Stimulated activated CD8-positive, alpha-beta memory T cell treated with anti-CD3 and anti-CD28 coated beads, Interleukin-7, amount 100 ng/mL, for 24 hours (primary cell): ENCODE data around the gene SPDEF.

Source experiments
- DNase-seq: peaks from one replicate; pipeline ENCODE4 v3.0.0-alpha.2; 2020; ENCODE audit warnings: low read depth

Gene SPDEF

DNA sequence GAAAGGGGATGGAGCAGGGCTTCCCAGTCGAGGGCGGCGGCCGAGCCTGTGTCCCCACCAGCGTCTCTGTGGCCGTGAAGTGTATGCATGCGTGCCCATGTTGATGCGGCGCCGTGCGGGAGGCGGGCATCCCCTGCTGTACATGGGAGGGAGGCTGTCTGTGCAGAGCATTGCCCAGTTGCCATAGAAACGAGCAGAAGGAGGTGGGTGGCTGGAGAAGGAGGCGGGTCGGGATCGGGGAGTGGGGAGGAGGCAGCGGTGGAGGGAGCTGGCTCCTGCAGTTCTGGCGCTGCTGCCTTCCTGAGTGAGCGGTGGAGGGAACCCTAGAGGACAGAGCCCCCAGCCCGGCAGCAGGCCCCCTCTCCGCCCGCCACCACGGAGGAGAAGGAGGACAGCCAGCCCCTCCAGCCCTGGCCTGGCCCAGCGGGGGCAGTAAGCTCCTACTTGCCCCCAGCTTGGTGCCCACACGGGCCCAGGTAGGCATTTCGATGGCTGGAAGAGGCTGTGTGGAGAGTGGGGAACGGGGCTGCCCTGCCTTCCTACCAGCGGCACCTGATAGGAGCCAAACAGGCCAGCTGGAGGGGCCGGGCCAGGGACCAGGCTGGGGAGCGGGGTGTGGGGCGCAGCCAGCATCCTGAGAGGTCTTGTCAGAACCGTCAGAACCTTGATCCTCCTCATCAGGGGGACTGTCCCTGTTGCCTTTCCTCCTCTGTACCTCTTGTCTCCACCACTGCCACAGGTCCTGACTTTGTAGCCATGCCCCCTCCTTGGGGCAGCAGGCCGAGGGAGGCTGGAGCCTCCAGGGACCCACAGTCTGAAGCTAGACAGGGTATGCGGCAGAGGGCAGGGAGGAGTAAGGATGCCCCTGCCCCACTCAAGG is 41.3 kb downstream of the SPDEF start:
- no peak for DNase-seq

DNA sequence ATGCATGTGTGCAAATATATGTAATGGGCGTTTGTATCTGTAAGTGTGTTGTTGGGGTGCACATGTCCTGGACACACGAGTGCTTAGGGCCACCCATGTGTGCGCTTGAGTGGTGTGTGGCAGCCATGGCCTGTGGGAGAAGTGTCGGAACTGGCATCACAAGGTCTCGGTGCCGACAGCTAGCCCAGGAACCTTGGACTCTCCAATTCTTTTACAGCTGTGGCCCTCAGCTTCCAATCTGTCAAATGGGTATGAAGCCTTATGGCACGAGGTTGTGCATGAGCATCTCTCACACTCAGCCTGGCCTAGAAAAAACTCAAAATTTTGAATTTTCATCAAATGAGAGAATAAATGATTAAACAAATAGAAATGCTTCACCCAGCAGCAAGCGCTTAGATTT is 42.0 kb downstream of the SPDEF start:
- no peak for DNase-seq

DNA sequence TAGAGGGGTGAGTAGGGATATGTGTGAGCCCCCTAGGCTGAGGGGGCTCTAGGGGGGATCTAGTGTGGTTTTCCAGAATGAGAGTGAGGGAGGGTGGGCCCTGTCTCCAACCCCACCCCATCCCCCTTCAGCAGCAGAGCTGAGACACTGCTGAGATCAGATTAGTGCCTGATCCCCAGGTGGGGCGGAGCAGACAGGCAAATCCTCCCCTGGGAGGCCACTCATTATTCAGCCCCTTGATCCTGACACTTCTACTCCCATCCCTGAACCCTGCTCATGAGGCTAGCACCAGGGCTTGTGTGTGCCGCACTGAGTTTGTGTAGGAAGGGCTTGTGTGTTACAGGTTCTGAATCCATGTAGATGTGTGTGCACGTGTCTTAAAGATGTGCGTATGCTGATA is 42.5 kb downstream of the SPDEF start:
- no peak for DNase-seq

DNA sequence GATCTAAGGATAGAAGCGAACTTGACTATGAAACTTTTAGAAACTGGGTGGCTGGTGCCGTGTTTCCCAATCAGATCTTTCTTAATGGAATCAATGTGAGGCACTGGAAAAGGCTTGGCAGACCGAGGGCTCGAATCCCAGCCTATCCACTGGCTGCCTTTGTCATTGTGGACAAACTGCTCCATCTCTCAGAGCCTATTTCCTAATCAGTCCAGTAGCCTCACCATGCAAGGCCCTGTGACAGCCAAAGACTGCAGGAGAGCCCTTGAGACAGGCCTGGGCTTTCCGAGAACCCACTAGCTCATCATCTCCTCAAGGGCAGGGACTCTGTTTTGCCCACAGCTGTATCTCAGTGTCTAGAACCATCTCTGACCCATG is 43.4 kb downstream of the SPDEF start:
- no peak for DNase-seq

- DNase-seq: no peak
Measured at GRCh38 chr6:34511915-34512737, 44.0 kb downstream of the SPDEF start.

DNA sequence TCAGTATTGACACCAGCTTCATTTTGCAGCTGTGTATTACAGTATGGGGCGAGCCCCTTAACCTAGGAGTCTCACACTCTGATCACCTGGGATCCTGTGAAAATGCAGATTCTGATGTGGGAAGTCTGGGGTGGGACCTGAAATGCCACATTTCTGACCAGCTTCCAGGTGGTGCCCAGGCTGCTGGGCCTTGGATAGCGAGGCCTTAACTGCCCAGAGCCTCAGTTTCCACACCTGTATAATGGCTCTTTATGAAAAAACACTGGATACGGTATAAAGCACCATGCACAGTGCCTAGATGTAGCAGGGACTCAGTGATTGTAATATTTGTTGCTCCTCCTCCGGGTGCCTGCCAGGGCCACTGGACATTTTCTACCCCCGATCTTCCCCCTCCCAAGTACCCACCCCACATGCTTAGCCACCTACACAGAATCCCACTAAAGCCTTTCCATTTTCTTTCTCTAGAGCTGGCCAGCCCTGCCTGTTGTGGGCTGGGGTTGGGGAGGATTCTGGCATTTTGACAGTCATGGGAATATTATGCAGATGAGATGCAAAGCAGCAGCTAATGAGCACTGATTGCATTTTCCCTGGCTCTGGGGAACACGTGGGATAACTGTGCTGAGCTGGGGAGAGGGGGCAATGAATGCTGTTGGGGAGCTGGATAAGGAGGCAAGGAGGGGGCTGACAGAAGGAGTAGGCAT is 44.8 kb downstream of the SPDEF start:
- no peak for DNase-seq

DNA sequence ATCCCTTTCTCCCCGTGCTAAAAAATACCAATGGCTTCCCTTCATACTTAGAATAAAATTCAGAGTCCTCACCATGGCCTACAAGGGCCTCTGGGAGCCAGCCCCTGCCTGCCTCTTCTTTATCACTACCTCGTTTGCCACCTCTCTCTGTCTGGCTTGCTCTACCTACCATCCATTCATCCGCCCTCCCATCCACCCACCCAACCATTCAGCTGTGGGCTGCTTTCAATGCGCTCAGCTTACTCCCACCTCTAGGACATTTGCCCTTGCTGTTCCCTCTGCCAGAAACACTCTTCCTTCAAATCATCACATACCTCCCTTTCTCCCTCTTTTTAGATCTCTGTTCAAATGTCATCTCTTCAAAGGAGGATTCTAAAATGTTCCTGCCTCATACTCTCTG is 45.8 kb downstream of the SPDEF start:
- DNase-seq: no peak

DNA sequence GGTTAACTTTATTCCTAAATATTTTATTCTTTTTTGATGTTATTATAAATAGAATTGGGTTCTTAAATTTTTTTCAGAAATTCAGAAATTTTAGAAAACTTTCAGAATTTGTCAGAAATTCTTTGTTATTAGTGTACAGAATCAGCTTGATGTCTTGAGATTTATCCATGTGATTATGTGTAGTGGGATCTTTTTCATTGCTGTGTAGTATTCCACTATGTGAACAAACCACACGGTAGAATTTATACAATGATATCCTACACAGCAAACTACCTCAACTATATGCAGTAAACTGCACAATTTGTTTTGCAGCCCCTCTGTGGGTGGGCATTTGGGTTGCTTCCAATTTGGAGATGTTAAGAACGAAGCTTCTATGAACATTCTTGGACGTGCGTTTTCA is 46.3 kb downstream of the SPDEF start:
- no peak for DNase-seq

DNA sequence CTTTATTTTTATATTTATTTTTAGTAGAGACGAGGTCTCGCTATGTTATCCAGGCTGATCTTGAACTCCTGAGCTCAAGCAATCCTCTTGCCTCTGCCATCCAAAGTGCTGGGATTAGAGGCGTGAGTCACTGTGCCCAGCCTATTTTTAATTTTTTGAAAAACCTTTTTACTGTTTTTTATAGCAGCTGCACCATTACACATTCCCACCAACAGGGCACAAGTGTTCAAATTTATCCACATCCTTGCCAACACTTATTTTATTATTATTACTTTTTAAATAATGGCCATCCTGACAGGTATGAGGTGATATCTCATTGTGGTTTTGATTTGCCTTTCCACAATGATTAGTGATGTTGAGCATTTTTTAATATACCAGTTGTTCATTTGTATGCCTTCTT is 47.7 kb downstream of the SPDEF start:
- DNase-seq: no peak

DNA sequence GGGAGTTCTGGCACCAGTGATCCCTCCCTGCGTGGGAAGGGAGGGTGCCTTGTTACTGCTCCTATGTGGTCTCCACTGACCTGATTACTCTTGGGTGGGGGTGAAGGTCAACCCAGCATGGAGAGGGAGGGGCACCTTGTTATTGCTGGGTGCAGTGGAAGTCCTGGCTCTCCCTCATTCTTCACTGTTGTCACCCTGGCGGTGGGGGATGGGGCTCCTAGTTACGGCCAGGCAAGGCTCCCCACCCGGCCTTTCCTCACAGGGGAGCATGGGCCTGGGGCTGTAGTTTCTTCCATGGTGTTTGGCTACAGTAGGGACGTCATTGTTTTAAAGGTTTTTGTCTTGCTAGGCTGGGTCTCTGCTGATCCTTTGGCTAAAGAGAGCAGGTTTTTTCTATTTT is 49.4 kb downstream of the SPDEF start:
- DNase-seq: no peak

DNA sequence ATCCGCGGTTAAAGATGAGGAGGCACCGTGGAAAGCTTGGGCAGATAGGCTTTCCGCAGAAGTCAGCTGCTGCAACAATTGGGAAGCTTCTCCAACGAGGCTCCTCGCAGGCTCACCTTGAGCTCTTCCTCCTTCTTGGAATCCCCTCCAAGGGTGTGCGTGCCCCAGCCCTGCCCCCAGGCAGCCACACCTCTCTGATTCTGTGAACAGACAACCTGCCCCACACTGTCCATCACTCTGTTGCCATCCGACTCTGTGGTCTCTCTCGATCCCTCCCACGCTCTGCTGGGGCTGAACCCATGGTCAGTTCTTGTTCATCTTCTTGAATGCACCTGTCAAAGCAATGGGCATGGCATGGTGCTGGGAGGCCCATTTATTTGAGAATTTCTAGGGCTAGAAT is 58.7 kb downstream of the SPDEF start:
- no peak for DNase-seq

- no peak for DNase-seq
Measured at GRCh38 chr6:34496103-34496685, 59.9 kb downstream of the SPDEF start.

DNA sequence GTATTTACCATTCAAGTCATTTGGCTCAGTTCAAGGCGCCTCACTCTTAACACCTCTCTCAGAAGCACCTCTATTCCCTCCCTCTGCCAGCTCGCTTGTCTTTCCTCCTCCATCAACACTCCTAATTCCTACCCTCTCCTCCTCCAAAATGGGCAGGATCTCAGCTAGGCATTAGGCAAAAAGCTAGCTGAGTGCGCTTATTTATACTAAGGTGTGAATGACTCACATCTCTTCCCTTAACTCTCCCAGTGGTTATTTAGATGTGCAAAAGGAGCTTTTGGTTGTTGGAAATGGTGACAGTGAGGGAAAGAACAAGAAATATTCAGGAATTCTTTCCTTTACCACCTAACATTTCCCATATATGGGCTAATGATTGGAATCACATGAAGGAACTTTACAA is 61.2 kb downstream of the SPDEF start:
- no peak for DNase-seq

DNA sequence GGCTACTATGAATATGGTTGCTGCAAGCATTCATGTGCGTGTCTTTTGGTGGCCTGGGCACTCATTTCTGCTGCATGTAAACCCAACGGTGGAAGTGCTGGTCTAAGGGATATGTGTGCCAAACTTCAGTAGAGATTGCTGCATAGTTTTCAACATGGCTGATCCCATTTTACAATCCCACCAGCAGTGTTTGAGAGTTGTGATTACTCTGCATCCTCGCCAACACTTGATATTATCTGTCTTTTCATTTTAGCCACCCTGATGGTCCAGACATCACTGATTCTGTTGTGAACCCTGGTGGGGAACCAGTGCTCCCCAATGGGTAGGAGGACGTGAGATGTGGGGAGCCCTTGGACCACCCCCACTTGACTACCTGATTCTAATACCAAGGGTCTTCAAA is 62.8 kb downstream of the SPDEF start:
- no peak for DNase-seq

DNA sequence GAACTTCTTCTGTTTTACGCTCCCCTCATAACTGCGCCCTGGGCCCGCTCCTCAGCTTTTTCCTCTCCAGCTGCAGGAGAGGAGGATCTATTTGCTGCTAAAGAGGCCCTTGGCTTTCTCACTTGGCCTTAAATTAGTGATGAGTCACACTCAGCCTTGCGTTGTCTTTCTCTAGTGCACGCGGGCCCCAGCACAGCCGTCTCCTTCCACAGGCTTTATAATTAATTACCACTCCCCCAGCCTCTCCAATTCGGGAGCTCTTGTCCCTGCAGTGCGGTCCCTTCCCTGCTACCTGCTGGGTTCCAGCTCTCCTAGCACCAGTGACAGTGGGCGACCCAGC is 65.1 kb downstream of the SPDEF start:
- no peak for DNase-seq

- no peak for DNase-seq
Measured at GRCh38 chr6:34490390-34491090, 65.6 kb downstream of the SPDEF start.

- DNase-seq: no peak
Measured at GRCh38 chr6:34489207-34489805, 66.8 kb downstream of the SPDEF start.
